Esophagus muscularis mucosa (tissue), 4 donors: ENCODE data around the gene PPARD.

ENCODE experiments used
- CTCF ChIP-seq, 3 experiments: fragments of 200-600 bp in 2 of 3; fragments of 450-650 bp in 1 of 3; sonication (generic) in 2 of 3; IDR thresholded peaks; one replicate each; pipeline ENCODE4 v1.5.1; 2017 to 2019; ENCODE audit warnings: antibody characterized with exemption in 3 of 3, mild to moderate bottlenecking in 2 of 3, moderate library complexity in 1 of 3
- EP300 ChIP-seq: sonication (generic); formaldehyde crosslinking; IDR thresholded peaks from one replicate; pipeline ENCODE4 v1.6.1; 2017; ENCODE audit warnings: antibody characterized with exemption
- POLR2A ChIP-seq: fragments of 450-650 bp; IDR thresholded peaks from one replicate; pipeline ENCODE4 v1.6.1; 2017; ENCODE audit warnings: antibody characterized with exemption, moderate library complexity, mild to moderate bottlenecking, low read depth
- POLR2AphosphoS5 ChIP-seq, 2 donors: sonication (generic); formaldehyde crosslinking; IDR thresholded peaks; one replicate each; pipeline ENCODE4 v1.6.1; 2017; ENCODE audit warnings: antibody characterized with exemption in 2 of 2

GRCh38 chr6:35463292-35463691 lies 120.9 kb downstream of the PPARD start:
- no peak for TF ChIP-seq CTCF (IDR thresholded peaks at IDR 0.05)
- TF ChIP-seq EP300, result no peak
- TF ChIP-seq POLR2A, result no peak
- no peak for TF ChIP-seq POLR2AphosphoS5 (IDR thresholded peaks at IDR 0.05)
